Hepatocyte (in vitro differentiated cells): ENCODE results near the gene PRX.

Experiments
- CTCF ChIP-seq: fragments of 200-600 bp; sonication (generic); IDR thresholded peaks from 2 replicates; pipeline ENCODE4 v1.5.1; 2016; ENCODE audit warnings: antibody characterized with exemption, mild to moderate bottlenecking; ENCODE audit not compliant: poor library complexity
- EZH2 ChIP-seq: fragments of 200-600 bp; sonication (generic); IDR thresholded peaks from 2 replicates; pipeline ENCODE4 v1.6.1; 2016; ENCODE audit warnings: antibody characterized with exemption, mild to moderate bottlenecking, borderline replicate concordance

GRCh38 chr19:40360708-40361241 is 52.4 kb downstream of the PRX start:
- TF ChIP-seq CTCF (no peak), EZH2 (no peak)
